ENCODE data around the gene APOL4.

DNA sequence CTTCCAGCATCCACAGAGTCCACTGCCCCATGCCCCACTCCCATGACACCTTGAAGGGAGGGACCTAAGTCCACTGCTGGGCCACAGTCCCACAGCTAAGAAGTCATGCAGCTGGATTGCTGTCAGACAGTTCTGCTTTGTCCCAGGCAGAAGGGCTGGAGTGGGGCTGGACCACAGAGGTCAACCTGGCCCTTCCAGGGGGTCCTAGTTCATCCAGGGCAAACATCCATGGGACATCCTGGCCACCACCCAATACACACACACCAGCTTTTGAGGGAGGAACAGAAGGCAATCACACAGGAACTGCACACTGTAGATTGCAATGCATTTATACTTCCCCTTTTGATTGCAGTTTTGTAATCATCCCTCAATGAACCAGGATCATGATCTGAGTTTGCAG is 11.3 kb upstream of the APOL4 start:
- no peak for TF ChIP-seq CTCF (conservative IDR thresholded peaks at IDR 0.05; ENCODE audit: low read length)
- no peak for TF ChIP-seq EZH2phosphoT487 (IDR thresholded peaks at IDR 0.05; ENCODE audit: borderline replicate concordance, low read depth, low read length)

Data from OCI-LY7 (cell line).